Activated naive CD4-positive, alpha-beta T cell (primary cell): ENCODE results near the gene KCNQ5.

Experiments
- DNase-seq, 4 experiments: peaks; one replicate each; lab custom pipeline; 2025; lab: John Stamatoyannopoulos, UW

The KCNQ5 gene

GRCh38 chr6:72793641-72794395 lies 172.0 kb downstream of the KCNQ5 start:
- no peak for DNase-seq

- DNase-seq = no peak
Observed at GRCh38 chr6:72798196-72798595, 176.3 kb downstream of the KCNQ5 start.

GRCh38 chr6:72809746-72810379 lies 188.0 kb downstream of the KCNQ5 start:
- DNase-seq = no peak

GRCh38 chr6:72810571-72811280 lies 188.9 kb downstream of the KCNQ5 start:
- DNase-seq = no peak

- no peak for DNase-seq
Observed at GRCh38 chr6:72811971-72812421, 190.1 kb downstream of the KCNQ5 start.

GRCh38 chr6:72813807-72814596 lies 192.1 kb downstream of the KCNQ5 start:
- no peak for DNase-seq

- no peak for DNase-seq
Observed at GRCh38 chr6:72816022-72816421, 194.2 kb downstream of the KCNQ5 start.

- DNase-seq = no peak
Observed at GRCh38 chr6:72817208-72817607, 195.3 kb downstream of the KCNQ5 start.

- DNase-seq = no peak
Observed at GRCh38 chr6:72819609-72820008, 197.7 kb downstream of the KCNQ5 start.

GRCh38 chr6:72820153-72820552 lies 198.3 kb downstream of the KCNQ5 start:
- DNase-seq = no peak

GRCh38 chr6:72820906-72821305 lies 199.0 kb downstream of the KCNQ5 start:
- no peak for DNase-seq

- DNase-seq = no peak
Observed at GRCh38 chr6:72822023-72822422, 200.2 kb downstream of the KCNQ5 start.

- no peak for DNase-seq
Observed at GRCh38 chr6:72822691-72823090, 200.8 kb downstream of the KCNQ5 start.

- DNase-seq = no peak
Observed at GRCh38 chr6:72824833-72825232, 203.0 kb downstream of the KCNQ5 start.

- no peak for DNase-seq
Observed at GRCh38 chr6:72825315-72825911, 203.5 kb downstream of the KCNQ5 start.

GRCh38 chr6:72826037-72826436 lies 204.2 kb downstream of the KCNQ5 start:
- DNase-seq = no peak

GRCh38 chr6:72826744-72827438 lies 205.0 kb downstream of the KCNQ5 start:
- DNase-seq = no peak

GRCh38 chr6:72828904-72829303 lies 207.0 kb downstream of the KCNQ5 start:
- DNase-seq = no peak

- no peak for DNase-seq
Observed at GRCh38 chr6:72832271-72832670, 210.4 kb downstream of the KCNQ5 start.

GRCh38 chr6:72835749-72836148 lies 213.9 kb downstream of the KCNQ5 start:
- DNase-seq = no peak

GRCh38 chr6:72836971-72837370 lies 215.1 kb downstream of the KCNQ5 start:
- no peak for DNase-seq
